Dermis lymphatic vessel endothelial cell (primary cell): ENCODE results near the gene KLK12. TPM values are rescaled to one million over a fixed set of nuclear protein-coding genes. Genes with fewer than 3 reads are reported as not detected.

ENCODE experiments used
- total RNA-seq: library from RNA; depleted of rRNA; stranded (reverse); fragments of >200 nt; gene quantifications from 2 replicates; pipeline ENCODE4 v1.2.1, GENCODE V29; 2014

Gene KLK12, protein sequence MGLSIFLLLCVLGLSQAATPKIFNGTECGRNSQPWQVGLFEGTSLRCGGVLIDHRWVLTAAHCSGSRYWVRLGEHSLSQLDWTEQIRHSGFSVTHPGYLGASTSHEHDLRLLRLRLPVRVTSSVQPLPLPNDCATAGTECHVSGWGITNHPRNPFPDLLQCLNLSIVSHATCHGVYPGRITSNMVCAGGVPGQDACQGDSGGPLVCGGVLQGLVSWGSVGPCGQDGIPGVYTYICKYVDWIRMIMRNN
- total RNA-seq: not detected in 2 replicates

GRCh38 chr19:51034704-51035103 lies at the start of gene KLK12:
Gene KLK12, minus strand, starts transcription at chr19:51035002. Its CDS starts 381 bp downstream, at chr19:51034621.

GRCh38 chr19:51082611-51083010 lies 47.8 kb upstream of the KLK12 start, which contains the start of gene KLK14:
Gene KLK14, minus strand, starts transcription at chr19:51082887. Its CDS starts 273 bp downstream, at chr19:51082614.

GRCh38 chr19:51064534-51065220 lies 29.9 kb upstream of the KLK12 start, which contains the start of gene KLK13:
Gene KLK13, minus strand, starts transcription at chr19:51065092. Its CDS starts 25 bp downstream, at chr19:51065067.

GRCh38 chr19:51026554-51026831 lies 8.3 kb downstream of the KLK12 start, which contains the start of gene KLK11:
Gene KLK11, minus strand, starts transcription at chr19:51026616. Its CDS starts 985 bp downstream, at chr19:51025631.

DNA sequence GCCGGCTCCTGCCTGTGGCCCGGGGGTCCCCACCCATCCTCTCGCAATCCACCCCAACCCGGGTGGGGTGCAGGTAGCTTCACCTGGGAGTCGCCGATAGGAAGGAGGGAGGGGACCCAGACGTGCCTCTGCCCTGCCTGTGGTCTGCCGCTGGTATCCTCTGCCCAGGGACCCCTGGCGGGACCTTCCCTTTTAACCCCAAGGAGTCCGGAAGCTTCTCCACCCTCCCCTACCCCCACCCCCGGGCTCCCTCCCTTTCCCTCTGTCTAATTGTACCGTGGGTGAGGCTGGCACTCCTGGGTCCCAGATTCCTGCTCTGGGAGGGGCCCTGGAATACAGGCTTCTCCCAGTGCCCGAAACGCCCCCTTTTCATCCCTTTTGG lies 15.3 kb downstream of the KLK12 start, which contains the start of gene KLK10:
Gene KLK10 (minus strand): TSS at position 166 of the 382 bp plus-strand sequence. CDS start 579 bp downstream, outside the sequence.

GRCh38 chr19:51001515-51001914 lies 33.3 kb downstream of the KLK12 start, which contains the start of gene KLK8:
Gene KLK8, minus strand, starts transcription at chr19:51001604. Its CDS starts 437 bp downstream, at chr19:51001167.

GRCh38 chr19:50983625-50984292 lies 51.0 kb downstream of the KLK12 start, which contains the start of gene KLK7:
Gene KLK7, minus strand, starts transcription at chr19:50983917. Its CDS starts 1,518 bp downstream, at chr19:50982399.

Other genes with a start within 250 kb of the KLK12 start
- not detected in 2 replicates for gene ACP4, start 244.6 kb downstream of the KLK12 start, total RNA-seq
- not detected in 2 replicates for gene KLK1, start 211.2 kb downstream of the KLK12 start, total RNA-seq
- gene KLK15, start 201.4 kb downstream of the KLK12 start, total RNA-seq: not detected in 2 replicates
- not detected in 2 replicates for gene KLK3, start 180.1 kb downstream of the KLK12 start, total RNA-seq
- gene KLK2, start 161.6 kb downstream of the KLK12 start, total RNA-seq: not detected in 2 replicates
- gene KLK4, start 123.6 kb downstream of the KLK12 start, total RNA-seq: not detected in 2 replicates
- gene KLK5, start 82.0 kb downstream of the KLK12 start, total RNA-seq: not detected in 2 replicates
- gene KLK6, start 65.4 kb downstream of the KLK12 start, total RNA-seq: not detected in 2 replicates
- gene KLK7, start 51.1 kb downstream of the KLK12 start, total RNA-seq: not detected in 2 replicates
- not detected in 2 replicates for gene KLK8, start 33.4 kb downstream of the KLK12 start, total RNA-seq
- not detected in 2 replicates for gene KLK10, start 15.3 kb downstream of the KLK12 start, total RNA-seq
- gene KLK11, start 8.4 kb downstream of the KLK12 start, total RNA-seq: not detected in 2 replicates
- not detected in 2 replicates for gene KLK13, start 30.1 kb upstream of the KLK12 start, total RNA-seq
- not detected in 2 replicates for gene KLK14, start 47.9 kb upstream of the KLK12 start, total RNA-seq
- gene CTU1, start 73.4 kb upstream of the KLK12 start, total RNA-seq: 3.7 and 5.0 TPM in 2 replicates
- 0.11 and 0.34 TPM in 2 replicates for gene SIGLEC9, start 89.9 kb upstream of the KLK12 start, total RNA-seq
- not detected in 2 replicates for gene SIGLEC7, start 107.3 kb upstream of the KLK12 start, total RNA-seq
- gene CD33, start 190.1 kb upstream of the KLK12 start, total RNA-seq: not detected in 2 replicates
- gene SIGLECL1, start 216.1 kb upstream of the KLK12 start, total RNA-seq: not detected in 2 replicates